DMS79 (cell line): ENCODE results near the gene DTWD2.
"Not testable (repeated sequence)": the region's sequence is repeated elsewhere in the genome, so short reads cannot be mapped to it uniquely, and the experiment has no call there.

Experiments used
- DNase-seq: peaks from one replicate; lab custom pipeline; 2025; lab: John Stamatoyannopoulos, UW

The DTWD2 gene

GRCh38 chr5:118987988-118988865 lies at the start of gene DTWD2:
DTWD2 (minus strand) TSS chr5:118988547; CDS start chr5:118988511, 36 bp downstream.
- peak; percentile 33 for DNase-seq

- DNase-seq, result no peak
Observed at GRCh38 chr5:119037496-119038215, 49.3 kb upstream of the DTWD2 start.

- no peak for DNase-seq
Observed at GRCh38 chr5:119036101-119036762, 47.9 kb upstream of the DTWD2 start.

- no peak for DNase-seq
Observed at GRCh38 chr5:119033135-119033534, 44.8 kb upstream of the DTWD2 start.

- no peak for DNase-seq
Observed at GRCh38 chr5:119032656-119033055, 44.3 kb upstream of the DTWD2 start.

- no peak for DNase-seq
Observed at GRCh38 chr5:119031905-119032304, 43.6 kb upstream of the DTWD2 start.

GRCh38 chr5:119031011-119031886 lies 42.9 kb upstream of the DTWD2 start:
- no peak for DNase-seq

- no peak for DNase-seq
Observed at GRCh38 chr5:119028575-119028974, 40.2 kb upstream of the DTWD2 start.

- no peak for DNase-seq
Observed at GRCh38 chr5:119022773-119023172, 34.4 kb upstream of the DTWD2 start.

GRCh38 chr5:119022017-119022745 lies 33.8 kb upstream of the DTWD2 start:
- no peak for DNase-seq

- DNase-seq, result no peak
Observed at GRCh38 chr5:119021149-119021732, 32.9 kb upstream of the DTWD2 start.

- DNase-seq, result no peak
Observed at GRCh38 chr5:119019949-119020348, 31.6 kb upstream of the DTWD2 start.

- no peak for DNase-seq
Observed at GRCh38 chr5:119019501-119019900, 31.2 kb upstream of the DTWD2 start.

GRCh38 chr5:119017994-119018393 lies 29.6 kb upstream of the DTWD2 start:
- DNase-seq, result no peak

- DNase-seq, result no peak
Observed at GRCh38 chr5:119016125-119016774, 27.9 kb upstream of the DTWD2 start.

- no peak for DNase-seq
Observed at GRCh38 chr5:119011186-119011585, 22.8 kb upstream of the DTWD2 start.

GRCh38 chr5:119010206-119010605 lies 21.9 kb upstream of the DTWD2 start:
- no peak for DNase-seq

GRCh38 chr5:119009131-119009530 lies 20.8 kb upstream of the DTWD2 start:
- no peak for DNase-seq

GRCh38 chr5:118999696-119000095 lies 11.3 kb upstream of the DTWD2 start:
- no peak for DNase-seq

GRCh38 chr5:118998861-118999260 lies 10.5 kb upstream of the DTWD2 start:
- not testable (repeated sequence) for DNase-seq
